GOT3 (cell line): Measurements from ENCODE around the gene IGFLR1.

Experiments used
- DNase-seq: peaks from one replicate; lab custom pipeline; 2025; ENCODE audit warnings: mixed read lengths; lab: John Stamatoyannopoulos, UW

The IGFLR1 gene

GRCh38 chr19:35739275-35740107, 2.8 kb downstream of the IGFLR1 start:
- no peak for DNase-seq

- DNase-seq: no peak
Measured at GRCh38 chr19:35738887-35739229, 3.4 kb downstream of the IGFLR1 start.

GRCh38 chr19:35738021-35738886, 4.0 kb downstream of the IGFLR1 start:
- no peak for DNase-seq

GRCh38 chr19:35736913-35737886, 5.1 kb downstream of the IGFLR1 start:
- DNase-seq: no peak

GRCh38 chr19:35734889-35735288, 7.4 kb downstream of the IGFLR1 start:
- no peak for DNase-seq

- DNase-seq: no peak
Measured at GRCh38 chr19:35734273-35734672, 8.0 kb downstream of the IGFLR1 start.

- no peak for DNase-seq
Measured at GRCh38 chr19:35733180-35734125, 8.8 kb downstream of the IGFLR1 start.

- no peak for DNase-seq
Measured at GRCh38 chr19:35732540-35733179, 9.6 kb downstream of the IGFLR1 start.

- no peak for DNase-seq
Measured at GRCh38 chr19:35731779-35732405, 10.4 kb downstream of the IGFLR1 start.

- no peak for DNase-seq
Measured at GRCh38 chr19:35731353-35731752, 10.9 kb downstream of the IGFLR1 start.

GRCh38 chr19:35730326-35730725, 11.9 kb downstream of the IGFLR1 start:
- DNase-seq: no peak

- no peak for DNase-seq
Measured at GRCh38 chr19:35729763-35730162, 12.5 kb downstream of the IGFLR1 start.

- no peak for DNase-seq
Measured at GRCh38 chr19:35729021-35729420, 13.2 kb downstream of the IGFLR1 start.

GRCh38 chr19:35727956-35728706, 14.1 kb downstream of the IGFLR1 start:
- no peak for DNase-seq

GRCh38 chr19:35727053-35727955, 14.9 kb downstream of the IGFLR1 start:
- DNase-seq: no peak

- DNase-seq: no peak
Measured at GRCh38 chr19:35725216-35725861, 16.9 kb downstream of the IGFLR1 start.

- no peak for DNase-seq
Measured at GRCh38 chr19:35724560-35724959, 17.7 kb downstream of the IGFLR1 start.
